ENCODE results near the gene MKRN2OS. TPM values are rescaled to one million over a fixed set of nuclear protein-coding genes. Genes with fewer than 3 reads are reported as not detected.

Gene MKRN2OS
- total RNA-seq, 1 experiment from 2014 or later: not detected

DNA sequence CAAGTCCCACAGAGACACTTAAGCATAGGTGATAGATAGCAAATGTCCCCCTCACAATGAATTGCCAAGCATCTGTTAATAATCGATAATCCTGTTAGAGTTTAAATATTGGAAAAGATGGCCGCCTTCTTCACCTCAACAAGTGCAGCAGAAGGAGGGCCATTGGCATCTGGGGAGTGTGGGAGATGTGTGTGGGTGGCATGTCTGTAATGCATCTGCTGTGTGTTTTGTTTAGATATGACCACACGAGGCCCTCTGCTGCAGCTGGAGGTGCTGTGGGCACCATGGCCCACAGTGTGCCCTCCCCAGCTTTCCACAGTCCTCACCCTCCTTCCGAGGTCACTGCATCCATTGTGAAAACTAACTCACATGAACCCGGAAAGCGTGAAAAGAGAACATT, 24.5 kb upstream of the MKRN2OS start:
- H3K36me3 ChIP-seq (ENCODE audit: control insufficient read depth in 1 of 2, insufficient read depth in 2 of 2, low read length in 2 of 2): peaks cover 25 to 28% of the 10 kb centered on the region in 2 experiments; a peak in 3 of 4 replicates
- no peak overlapping the region for H3K4me3 ChIP-seq (replicated peaks in 1 of 2; ENCODE audit: low read depth in 1 of 2, low read length in 2 of 2)
- no peak overlapping the region for H3K4me2 ChIP-seq (ENCODE audit: low read length)
- ChIA-PET RAD21 (ENCODE audit: low non-redundant PET in 1 of 2, low total read pairs in 2 of 2, uncharacterized antibody in 2 of 2, unreplicated experiment in 2 of 2) (no interaction called here), CTCF (no interaction called here), POLR2A (no interaction called here)
- BruUV-seq (replicated peaks): no TSS peak
- no peaks in the 10 kb centered on the region for H3K9me3 ChIP-seq (ENCODE audit: control insufficient read depth in 1 of 2, insufficient read depth in 1 of 2, low read depth in 1 of 2, low read length in 2 of 2)
- H3K27ac ChIP-seq (ENCODE audit: low read depth, low read length): no peak overlapping the region
- intact Hi-C loops (cut with micrococcal nuclease): no loop called here
- TF ChIP-seq, protein P1, sequence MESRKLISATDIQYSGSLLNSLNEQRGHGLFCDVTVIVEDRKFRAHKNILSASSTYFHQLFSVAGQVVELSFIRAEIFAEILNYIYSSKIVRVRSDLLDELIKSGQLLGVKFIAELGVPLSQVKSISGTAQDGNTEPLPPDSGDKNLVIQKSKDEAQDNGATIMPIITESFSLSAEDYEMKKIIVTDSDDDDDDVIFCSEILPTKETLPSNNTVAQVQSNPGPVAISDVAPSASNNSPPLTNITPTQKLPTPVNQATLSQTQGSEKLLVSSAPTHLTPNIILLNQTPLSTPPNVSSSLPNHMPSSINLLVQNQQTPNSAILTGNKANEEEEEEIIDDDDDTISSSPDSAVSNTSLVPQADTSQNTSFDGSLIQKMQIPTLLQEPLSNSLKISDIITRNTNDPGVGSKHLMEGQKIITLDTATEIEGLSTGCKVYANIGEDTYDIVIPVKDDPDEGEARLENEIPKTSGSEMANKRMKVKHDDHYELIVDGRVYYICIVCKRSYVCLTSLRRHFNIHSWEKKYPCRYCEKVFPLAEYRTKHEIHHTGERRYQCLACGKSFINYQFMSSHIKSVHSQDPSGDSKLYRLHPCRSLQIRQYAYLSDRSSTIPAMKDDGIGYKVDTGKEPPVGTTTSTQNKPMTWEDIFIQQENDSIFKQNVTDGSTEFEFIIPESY (IDR thresholded peaks at IDR 0.05; ENCODE audit: extremely low read depth, insufficient replicate concordance, low read length): no peak
- TF ChIP-seq, protein P2, sequence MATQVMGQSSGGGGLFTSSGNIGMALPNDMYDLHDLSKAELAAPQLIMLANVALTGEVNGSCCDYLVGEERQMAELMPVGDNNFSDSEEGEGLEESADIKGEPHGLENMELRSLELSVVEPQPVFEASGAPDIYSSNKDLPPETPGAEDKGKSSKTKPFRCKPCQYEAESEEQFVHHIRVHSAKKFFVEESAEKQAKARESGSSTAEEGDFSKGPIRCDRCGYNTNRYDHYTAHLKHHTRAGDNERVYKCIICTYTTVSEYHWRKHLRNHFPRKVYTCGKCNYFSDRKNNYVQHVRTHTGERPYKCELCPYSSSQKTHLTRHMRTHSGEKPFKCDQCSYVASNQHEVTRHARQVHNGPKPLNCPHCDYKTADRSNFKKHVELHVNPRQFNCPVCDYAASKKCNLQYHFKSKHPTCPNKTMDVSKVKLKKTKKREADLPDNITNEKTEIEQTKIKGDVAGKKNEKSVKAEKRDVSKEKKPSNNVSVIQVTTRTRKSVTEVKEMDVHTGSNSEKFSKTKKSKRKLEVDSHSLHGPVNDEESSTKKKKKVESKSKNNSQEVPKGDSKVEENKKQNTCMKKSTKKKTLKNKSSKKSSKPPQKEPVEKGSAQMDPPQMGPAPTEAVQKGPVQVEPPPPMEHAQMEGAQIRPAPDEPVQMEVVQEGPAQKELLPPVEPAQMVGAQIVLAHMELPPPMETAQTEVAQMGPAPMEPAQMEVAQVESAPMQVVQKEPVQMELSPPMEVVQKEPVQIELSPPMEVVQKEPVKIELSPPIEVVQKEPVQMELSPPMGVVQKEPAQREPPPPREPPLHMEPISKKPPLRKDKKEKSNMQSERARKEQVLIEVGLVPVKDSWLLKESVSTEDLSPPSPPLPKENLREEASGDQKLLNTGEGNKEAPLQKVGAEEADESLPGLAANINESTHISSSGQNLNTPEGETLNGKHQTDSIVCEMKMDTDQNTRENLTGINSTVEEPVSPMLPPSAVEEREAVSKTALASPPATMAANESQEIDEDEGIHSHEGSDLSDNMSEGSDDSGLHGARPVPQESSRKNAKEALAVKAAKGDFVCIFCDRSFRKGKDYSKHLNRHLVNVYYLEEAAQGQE (IDR thresholded peaks at IDR 0.05; ENCODE audit: low read depth): no peak
- TF ChIP-seq EZH2phosphoT487 (IDR thresholded peaks at IDR 0.05; ENCODE audit: borderline replicate concordance): no peak
- TF ChIP-seq POLR2A (IDR thresholded peaks at IDR 0.05; ENCODE audit: borderline replicate concordance, extremely low read depth, insufficient read depth, insufficient read length): no peak
- TF ChIP-seq SP1 (IDR thresholded peaks at IDR 0.05; ENCODE audit: low read depth): no peak
- no peak for TF ChIP-seq EGR1 (IDR thresholded peaks at IDR 0.05; ENCODE audit: low read depth)
- TF ChIP-seq CEBPB (IDR thresholded peaks at IDR 0.05; ENCODE audit: low read depth): no peak
- TF ChIP-seq YY1 (IDR thresholded peaks at IDR 0.05; ENCODE audit: extremely low read depth, insufficient replicate concordance, low read depth, low read length): no peak
- TF ChIP-seq JUND (IDR thresholded peaks at IDR 0.05): no peak
- TF ChIP-seq ELF1 (IDR thresholded peaks at IDR 0.05; ENCODE audit: borderline replicate concordance, low read depth): no peak
- TF ChIP-seq, protein P3, sequence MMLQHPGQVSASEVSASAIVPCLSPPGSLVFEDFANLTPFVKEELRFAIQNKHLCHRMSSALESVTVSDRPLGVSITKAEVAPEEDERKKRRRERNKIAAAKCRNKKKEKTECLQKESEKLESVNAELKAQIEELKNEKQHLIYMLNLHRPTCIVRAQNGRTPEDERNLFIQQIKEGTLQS (IDR thresholded peaks at IDR 0.05): no peak
- no peak for TF ChIP-seq ZFX (IDR thresholded peaks at IDR 0.05)
- TF ChIP-seq TCF7L2 (IDR thresholded peaks at IDR 0.05; ENCODE audit: borderline replicate concordance, extremely low read depth, insufficient read depth, insufficient read length): no peak
- TF ChIP-seq FOSL1 (IDR thresholded peaks at IDR 0.05; ENCODE audit: low read depth): no peak
- no peak for TF ChIP-seq EZH2 (IDR thresholded peaks at IDR 0.05)
- TF ChIP-seq, protein P4, sequence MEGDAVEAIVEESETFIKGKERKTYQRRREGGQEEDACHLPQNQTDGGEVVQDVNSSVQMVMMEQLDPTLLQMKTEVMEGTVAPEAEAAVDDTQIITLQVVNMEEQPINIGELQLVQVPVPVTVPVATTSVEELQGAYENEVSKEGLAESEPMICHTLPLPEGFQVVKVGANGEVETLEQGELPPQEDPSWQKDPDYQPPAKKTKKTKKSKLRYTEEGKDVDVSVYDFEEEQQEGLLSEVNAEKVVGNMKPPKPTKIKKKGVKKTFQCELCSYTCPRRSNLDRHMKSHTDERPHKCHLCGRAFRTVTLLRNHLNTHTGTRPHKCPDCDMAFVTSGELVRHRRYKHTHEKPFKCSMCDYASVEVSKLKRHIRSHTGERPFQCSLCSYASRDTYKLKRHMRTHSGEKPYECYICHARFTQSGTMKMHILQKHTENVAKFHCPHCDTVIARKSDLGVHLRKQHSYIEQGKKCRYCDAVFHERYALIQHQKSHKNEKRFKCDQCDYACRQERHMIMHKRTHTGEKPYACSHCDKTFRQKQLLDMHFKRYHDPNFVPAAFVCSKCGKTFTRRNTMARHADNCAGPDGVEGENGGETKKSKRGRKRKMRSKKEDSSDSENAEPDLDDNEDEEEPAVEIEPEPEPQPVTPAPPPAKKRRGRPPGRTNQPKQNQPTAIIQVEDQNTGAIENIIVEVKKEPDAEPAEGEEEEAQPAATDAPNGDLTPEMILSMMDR (IDR thresholded peaks at IDR 0.05 in 2 of 3, conservative IDR thresholded peaks at IDR 0.05 in 1 of 3; ENCODE audit: borderline replicate concordance in 1 of 3, insufficient read depth in 1 of 3, low read depth in 2 of 3, low read length in 2 of 3): no peak
- no peak for TF ChIP-seq ZNF274 (IDR thresholded peaks at IDR 0.05; ENCODE audit: low read depth, low read length)
- no peak for TF ChIP-seq SIN3A (IDR thresholded peaks at IDR 0.05; ENCODE audit: low read depth)
- TF ChIP-seq CBX3 (IDR thresholded peaks at IDR 0.05; ENCODE audit: low read depth): no peak
- H2AFZ ChIP-seq (ENCODE audit: low read depth, low read length, poor library complexity, severe bottlenecking): no peak overlapping the region
- peaks cover 40% of the 10 kb centered on the region for H3K79me2 ChIP-seq (ENCODE audit: insufficient read depth, low read length)
- H3K4me1 ChIP-seq (ENCODE audit: control insufficient read depth in 1 of 2, insufficient read depth in 2 of 2, low read length in 2 of 2): no peaks in the 10 kb centered on the region
- 0 out of 2 replicates have a peak, but pooled peaks cover 5% of the 10 kb centered on the region for H4K20me1 ChIP-seq (ENCODE audit: insufficient read depth)
- no peak for DNase-seq (ENCODE audit: low read depth, low spot score)
- ATAC-seq: no peak
- no peak overlapping the region for H3K9ac ChIP-seq (ENCODE audit: low read length)
- no peaks in the 10 kb centered on the region for H3K9me2 ChIP-seq (ENCODE audit: insufficient read depth)
- H3K27me3 ChIP-seq (ENCODE audit: insufficient read depth, low read length): no peaks in the 10 kb centered on the region
